Measurements from ENCODE around the gene MYO3B. TPM values are rescaled to one million over a fixed set of nuclear protein-coding genes. Genes with fewer than 3 reads are reported as not detected.

The MYO3B gene
- total RNA-seq, 1 experiment from 2014 or later: 0.50 TPM

DNA sequence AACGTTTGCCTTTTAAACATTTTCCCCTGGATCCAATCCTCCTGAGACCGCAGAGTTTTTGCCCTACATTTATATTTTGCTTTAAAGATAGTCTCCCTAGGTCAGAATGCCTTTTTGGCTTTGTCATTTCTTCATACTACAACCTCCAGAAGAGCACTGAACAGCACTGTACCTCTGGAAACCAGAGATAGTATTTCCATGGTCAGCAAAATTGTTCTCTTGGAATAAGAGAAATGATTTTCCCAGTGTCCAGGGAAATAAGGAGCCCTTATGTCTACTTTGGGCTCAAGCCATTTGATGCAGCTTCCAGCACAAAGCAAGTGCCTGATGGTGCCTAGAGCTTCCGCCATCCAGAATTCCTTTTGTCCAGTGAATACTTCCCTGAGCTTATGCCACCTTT lies 461.7 kb downstream of the MYO3B start:
- ChIA-PET CTCF (no interaction called here), POLR2A (no interaction called here)
- no peaks in the 10 kb centered on the region for H3K9me3 Mint-ChIP-seq

DNA sequence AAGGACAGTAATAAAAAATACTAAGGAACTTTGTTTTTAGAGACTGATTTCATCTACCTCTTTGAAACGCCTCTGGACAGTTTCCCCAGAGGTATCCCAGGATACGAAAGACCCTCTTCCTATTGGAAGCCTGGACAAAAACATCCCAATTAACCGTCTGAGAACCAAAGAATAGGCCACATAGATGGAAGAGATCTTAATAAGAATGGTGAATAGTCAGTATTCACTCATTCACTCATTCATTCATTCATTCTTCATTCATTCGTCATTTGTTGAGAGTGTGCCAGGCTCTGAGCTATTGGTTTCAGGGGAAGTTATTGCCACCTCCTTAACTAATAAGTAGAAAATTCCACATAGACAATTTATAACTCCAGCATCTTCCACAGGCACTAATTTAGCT lies 464.0 kb downstream of the MYO3B start:
- TF ChIP-seq, protein P1, sequence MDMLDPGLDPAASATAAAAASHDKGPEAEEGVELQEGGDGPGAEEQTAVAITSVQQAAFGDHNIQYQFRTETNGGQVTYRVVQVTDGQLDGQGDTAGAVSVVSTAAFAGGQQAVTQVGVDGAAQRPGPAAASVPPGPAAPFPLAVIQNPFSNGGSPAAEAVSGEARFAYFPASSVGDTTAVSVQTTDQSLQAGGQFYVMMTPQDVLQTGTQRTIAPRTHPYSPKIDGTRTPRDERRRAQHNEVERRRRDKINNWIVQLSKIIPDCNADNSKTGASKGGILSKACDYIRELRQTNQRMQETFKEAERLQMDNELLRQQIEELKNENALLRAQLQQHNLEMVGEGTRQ (CRISPR knock-in tag; IDR thresholded peaks at IDR 0.05): no peak
- TF ChIP-seq ATF1 (CRISPR knock-in tag; IDR thresholded peaks at IDR 0.05): no peak
- TF ChIP-seq, protein P2, sequence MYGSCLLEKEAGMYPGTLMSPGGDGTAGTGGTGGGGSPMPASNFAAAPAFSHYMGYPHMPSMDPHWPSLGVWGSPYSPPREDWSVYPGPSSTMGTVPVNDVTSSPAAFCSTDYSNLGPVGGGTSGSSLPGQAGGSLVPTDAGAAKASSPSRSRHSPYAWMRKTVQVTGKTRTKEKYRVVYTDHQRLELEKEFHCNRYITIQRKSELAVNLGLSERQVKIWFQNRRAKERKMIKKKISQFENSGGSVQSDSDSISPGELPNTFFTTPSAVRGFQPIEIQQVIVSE (CRISPR knock-in tag; IDR thresholded peaks at IDR 0.05; ENCODE audit: borderline replicate concordance): no peak
- TF ChIP-seq CREM (CRISPR knock-in tag; IDR thresholded peaks at IDR 0.05): no peak
- TF ChIP-seq, protein P3, sequence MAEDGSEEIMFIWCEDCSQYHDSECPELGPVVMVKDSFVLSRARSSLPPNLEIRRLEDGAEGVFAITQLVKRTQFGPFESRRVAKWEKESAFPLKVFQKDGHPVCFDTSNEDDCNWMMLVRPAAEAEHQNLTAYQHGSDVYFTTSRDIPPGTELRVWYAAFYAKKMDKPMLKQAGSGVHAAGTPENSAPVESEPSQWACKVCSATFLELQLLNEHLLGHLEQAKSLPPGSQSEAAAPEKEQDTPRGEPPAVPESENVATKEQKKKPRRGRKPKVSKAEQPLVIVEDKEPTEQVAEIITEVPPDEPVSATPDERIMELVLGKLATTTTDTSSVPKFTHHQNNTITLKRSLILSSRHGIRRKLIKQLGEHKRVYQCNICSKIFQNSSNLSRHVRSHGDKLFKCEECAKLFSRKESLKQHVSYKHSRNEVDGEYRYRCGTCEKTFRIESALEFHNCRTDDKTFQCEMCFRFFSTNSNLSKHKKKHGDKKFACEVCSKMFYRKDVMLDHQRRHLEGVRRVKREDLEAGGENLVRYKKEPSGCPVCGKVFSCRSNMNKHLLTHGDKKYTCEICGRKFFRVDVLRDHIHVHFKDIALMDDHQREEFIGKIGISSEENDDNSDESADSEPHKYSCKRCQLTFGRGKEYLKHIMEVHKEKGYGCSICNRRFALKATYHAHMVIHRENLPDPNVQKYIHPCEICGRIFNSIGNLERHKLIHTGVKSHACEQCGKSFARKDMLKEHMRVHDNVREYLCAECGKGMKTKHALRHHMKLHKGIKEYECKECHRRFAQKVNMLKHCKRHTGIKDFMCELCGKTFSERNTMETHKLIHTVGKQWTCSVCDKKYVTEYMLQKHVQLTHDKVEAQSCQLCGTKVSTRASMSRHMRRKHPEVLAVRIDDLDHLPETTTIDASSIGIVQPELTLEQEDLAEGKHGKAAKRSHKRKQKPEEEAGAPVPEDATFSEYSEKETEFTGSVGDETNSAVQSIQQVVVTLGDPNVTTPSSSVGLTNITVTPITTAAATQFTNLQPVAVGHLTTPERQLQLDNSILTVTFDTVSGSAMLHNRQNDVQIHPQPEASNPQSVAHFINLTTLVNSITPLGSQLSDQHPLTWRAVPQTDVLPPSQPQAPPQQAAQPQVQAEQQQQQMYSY (CRISPR knock-in tag; IDR thresholded peaks at IDR 0.05): no peak
- TF ChIP-seq ZNF232 (CRISPR knock-in tag; IDR thresholded peaks at IDR 0.05): no peak
- no peak overlapping the region for H3K27ac Mint-ChIP-seq
- no peaks in the 10 kb centered on the region for H3K9me3 Mint-ChIP-seq
- H3K4me3 Mint-ChIP-seq: no peak overlapping the region
- POLR2A ChIA-PET: no interaction called here
- ATAC-seq: no peak
- no peaks in the 10 kb centered on the region for H3K36me3 Mint-ChIP-seq
- no peaks in the 10 kb centered on the region for H3K4me1 Mint-ChIP-seq
- no peak for DNase-seq (ENCODE audit: low spot score)
- H3K27me3 Mint-ChIP-seq (ENCODE audit: low read depth): no peaks in the 10 kb centered on the region; the same call in 1 of the 2 replicates
- CTCF ChIA-PET: no interaction called here

More for the DNA sequence above, 461.7 kb downstream of the MYO3B start:
- no peaks in the 10 kb centered on the region for H3K4me1 Mint-ChIP-seq
- TF ChIP-seq, protein P4, sequence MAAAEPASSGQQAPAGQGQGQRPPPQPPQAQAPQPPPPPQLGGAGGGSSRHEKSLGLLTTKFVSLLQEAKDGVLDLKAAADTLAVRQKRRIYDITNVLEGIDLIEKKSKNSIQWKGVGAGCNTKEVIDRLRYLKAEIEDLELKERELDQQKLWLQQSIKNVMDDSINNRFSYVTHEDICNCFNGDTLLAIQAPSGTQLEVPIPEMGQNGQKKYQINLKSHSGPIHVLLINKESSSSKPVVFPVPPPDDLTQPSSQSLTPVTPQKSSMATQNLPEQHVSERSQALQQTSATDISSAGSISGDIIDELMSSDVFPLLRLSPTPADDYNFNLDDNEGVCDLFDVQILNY (CRISPR knock-in tag; IDR thresholded peaks at IDR 0.05): no peak
- TF ChIP-seq, protein P5, sequence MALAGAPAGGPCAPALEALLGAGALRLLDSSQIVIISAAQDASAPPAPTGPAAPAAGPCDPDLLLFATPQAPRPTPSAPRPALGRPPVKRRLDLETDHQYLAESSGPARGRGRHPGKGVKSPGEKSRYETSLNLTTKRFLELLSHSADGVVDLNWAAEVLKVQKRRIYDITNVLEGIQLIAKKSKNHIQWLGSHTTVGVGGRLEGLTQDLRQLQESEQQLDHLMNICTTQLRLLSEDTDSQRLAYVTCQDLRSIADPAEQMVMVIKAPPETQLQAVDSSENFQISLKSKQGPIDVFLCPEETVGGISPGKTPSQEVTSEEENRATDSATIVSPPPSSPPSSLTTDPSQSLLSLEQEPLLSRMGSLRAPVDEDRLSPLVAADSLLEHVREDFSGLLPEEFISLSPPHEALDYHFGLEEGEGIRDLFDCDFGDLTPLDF (CRISPR knock-in tag; IDR thresholded peaks at IDR 0.05): no peak
- TF ChIP-seq ATF1 (CRISPR knock-in tag; IDR thresholded peaks at IDR 0.05) (no peak), NR1H2 (CRISPR knock-in tag; IDR thresholded peaks at IDR 0.05) (no peak), KAT7 (CRISPR knock-in tag; IDR thresholded peaks at IDR 0.05; ENCODE audit: borderline replicate concordance) (no peak), ZNF423 (CRISPR knock-in tag; IDR thresholded peaks at IDR 0.05) (no peak), TEAD4 (CRISPR knock-in tag; IDR thresholded peaks at IDR 0.05) (no peak), TP53 (CRISPR knock-in tag; IDR thresholded peaks at IDR 0.05) (no peak), NFE2L1 (CRISPR knock-in tag; IDR thresholded peaks at IDR 0.05) (no peak), NR3C1 (CRISPR knock-in tag; conservative IDR thresholded peaks at IDR 0.05; ENCODE audit: low read depth) (no peak), MYBL2 (CRISPR knock-in tag; IDR thresholded peaks at IDR 0.05) (no peak)
- TF ChIP-seq, protein P6, sequence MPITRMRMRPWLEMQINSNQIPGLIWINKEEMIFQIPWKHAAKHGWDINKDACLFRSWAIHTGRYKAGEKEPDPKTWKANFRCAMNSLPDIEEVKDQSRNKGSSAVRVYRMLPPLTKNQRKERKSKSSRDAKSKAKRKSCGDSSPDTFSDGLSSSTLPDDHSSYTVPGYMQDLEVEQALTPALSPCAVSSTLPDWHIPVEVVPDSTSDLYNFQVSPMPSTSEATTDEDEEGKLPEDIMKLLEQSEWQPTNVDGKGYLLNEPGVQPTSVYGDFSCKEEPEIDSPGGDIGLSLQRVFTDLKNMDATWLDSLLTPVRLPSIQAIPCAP (CRISPR knock-in tag; IDR thresholded peaks at IDR 0.05): no peak
- TF ChIP-seq, protein P7, sequence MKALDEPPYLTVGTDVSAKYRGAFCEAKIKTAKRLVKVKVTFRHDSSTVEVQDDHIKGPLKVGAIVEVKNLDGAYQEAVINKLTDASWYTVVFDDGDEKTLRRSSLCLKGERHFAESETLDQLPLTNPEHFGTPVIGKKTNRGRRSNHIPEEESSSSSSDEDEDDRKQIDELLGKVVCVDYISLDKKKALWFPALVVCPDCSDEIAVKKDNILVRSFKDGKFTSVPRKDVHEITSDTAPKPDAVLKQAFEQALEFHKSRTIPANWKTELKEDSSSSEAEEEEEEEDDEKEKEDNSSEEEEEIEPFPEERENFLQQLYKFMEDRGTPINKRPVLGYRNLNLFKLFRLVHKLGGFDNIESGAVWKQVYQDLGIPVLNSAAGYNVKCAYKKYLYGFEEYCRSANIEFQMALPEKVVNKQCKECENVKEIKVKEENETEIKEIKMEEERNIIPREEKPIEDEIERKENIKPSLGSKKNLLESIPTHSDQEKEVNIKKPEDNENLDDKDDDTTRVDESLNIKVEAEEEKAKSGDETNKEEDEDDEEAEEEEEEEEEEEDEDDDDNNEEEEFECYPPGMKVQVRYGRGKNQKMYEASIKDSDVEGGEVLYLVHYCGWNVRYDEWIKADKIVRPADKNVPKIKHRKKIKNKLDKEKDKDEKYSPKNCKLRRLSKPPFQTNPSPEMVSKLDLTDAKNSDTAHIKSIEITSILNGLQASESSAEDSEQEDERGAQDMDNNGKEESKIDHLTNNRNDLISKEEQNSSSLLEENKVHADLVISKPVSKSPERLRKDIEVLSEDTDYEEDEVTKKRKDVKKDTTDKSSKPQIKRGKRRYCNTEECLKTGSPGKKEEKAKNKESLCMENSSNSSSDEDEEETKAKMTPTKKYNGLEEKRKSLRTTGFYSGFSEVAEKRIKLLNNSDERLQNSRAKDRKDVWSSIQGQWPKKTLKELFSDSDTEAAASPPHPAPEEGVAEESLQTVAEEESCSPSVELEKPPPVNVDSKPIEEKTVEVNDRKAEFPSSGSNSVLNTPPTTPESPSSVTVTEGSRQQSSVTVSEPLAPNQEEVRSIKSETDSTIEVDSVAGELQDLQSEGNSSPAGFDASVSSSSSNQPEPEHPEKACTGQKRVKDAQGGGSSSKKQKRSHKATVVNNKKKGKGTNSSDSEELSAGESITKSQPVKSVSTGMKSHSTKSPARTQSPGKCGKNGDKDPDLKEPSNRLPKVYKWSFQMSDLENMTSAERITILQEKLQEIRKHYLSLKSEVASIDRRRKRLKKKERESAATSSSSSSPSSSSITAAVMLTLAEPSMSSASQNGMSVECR (CRISPR knock-in tag; IDR thresholded peaks at IDR 0.05; ENCODE audit: borderline replicate concordance): no peak
- TF ChIP-seq, protein P8, sequence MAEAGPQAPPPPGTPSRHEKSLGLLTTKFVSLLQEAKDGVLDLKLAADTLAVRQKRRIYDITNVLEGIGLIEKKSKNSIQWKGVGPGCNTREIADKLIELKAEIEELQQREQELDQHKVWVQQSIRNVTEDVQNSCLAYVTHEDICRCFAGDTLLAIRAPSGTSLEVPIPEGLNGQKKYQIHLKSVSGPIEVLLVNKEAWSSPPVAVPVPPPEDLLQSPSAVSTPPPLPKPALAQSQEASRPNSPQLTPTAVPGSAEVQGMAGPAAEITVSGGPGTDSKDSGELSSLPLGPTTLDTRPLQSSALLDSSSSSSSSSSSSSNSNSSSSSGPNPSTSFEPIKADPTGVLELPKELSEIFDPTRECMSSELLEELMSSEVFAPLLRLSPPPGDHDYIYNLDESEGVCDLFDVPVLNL (CRISPR knock-in tag; IDR thresholded peaks at IDR 0.05; ENCODE audit: borderline replicate concordance, low read depth): no peak
- H3K27ac Mint-ChIP-seq: no peak overlapping the region
- H3K4me3 Mint-ChIP-seq: no peak overlapping the region
- H3K27me3 Mint-ChIP-seq (ENCODE audit: low read depth): no peaks in the 10 kb centered on the region; the same call in 1 of the 2 replicates
- DNase-seq (ENCODE audit: low spot score): no peak
- H3K36me3 Mint-ChIP-seq: no peaks in the 10 kb centered on the region
- ATAC-seq: no peak

Data from WTC11 (cell line).